SK-N-SH (cell line): ENCODE data around the gene MTUS2. TPM values are rescaled to one million over a fixed set of nuclear protein-coding genes. Genes with fewer than 3 reads are reported as not detected.

ENCODE experiments used
- CTCF ChIA-PET: fragments of 300-600, 350-600 bp; formaldehyde crosslinking; extraction: SDS; loops from one replicate; lab custom pipeline; 2021; lab: Yijun Ruan, JAX
- POLR2A ChIA-PET: fragments of 350-600 bp; sonication (Branson Sonifier 250); formaldehyde crosslinking; extraction: SDS; loops from one replicate; lab custom pipeline; 2020; ENCODE audit warnings: antibody characterized with exemption, inconsistent platforms; lab: Yijun Ruan, JAX
- DNase-seq: peaks from one replicate; pipeline ENCODE4 v3.0.0; 2012
- H2AFZ ChIP-seq: fragments of 200-600 bp; sonication (generic); 2 replicates; pipeline ENCODE4 v1.8.1; 2016; ENCODE audit warnings: antibody characterized with exemption, mild to moderate bottlenecking, low read depth
- H3F3A ChIP-seq: fragments of 200-600 bp; sonication (generic); replicated peaks from 2 replicates; pipeline ENCODE3; 2016; ENCODE audit warnings: antibody characterized with exemption, mild to moderate bottlenecking; ENCODE audit not compliant: insufficient read depth
- H3K27ac ChIP-seq, 2 experiments: fragments of 200-500 bp in 1 of 2; fragments of 200-600 bp in 1 of 2; sonication (Bioruptor generic) in 1 of 2; sonication (generic), shearing (Covaris generic) in 1 of 2; 2 replicates each; pipeline versions ENCODE4 v1.5.1 to v1.6.1; 2014 to 2016; ENCODE audit warnings: low read depth in 2 of 2, inconsistent platforms in 1 of 2, low read length in 1 of 2, mild to moderate bottlenecking in 1 of 2, mixed read lengths in 1 of 2
- H3K27me3 ChIP-seq: fragments of 200-600 bp; sonication (generic), shearing (Covaris generic); 2 replicates; pipeline ENCODE4 v1.6.1; 2016; ENCODE audit warnings: mixed run types; ENCODE audit not compliant: insufficient read depth
- H3K36me3 ChIP-seq, 2 experiments: fragments of 200-500 bp in 1 of 2; fragments of 200-600 bp in 1 of 2; sonication (Bioruptor generic) in 1 of 2; sonication (generic) in 1 of 2; replicated peaks in 1 of 2; 2 replicates each; pipeline versions ENCODE3 to v1.5.1; 2014 to 2016; ENCODE audit warnings: low read length in 1 of 2, mild to moderate bottlenecking in 1 of 2; ENCODE audit not compliant: insufficient read depth in 2 of 2, control insufficient read depth in 1 of 2
- H3K4me1 ChIP-seq, 2 experiments: fragments of 200-500 bp in 1 of 2; fragments of 200-600 bp in 1 of 2; sonication (Bioruptor generic) in 1 of 2; sonication (generic), shearing (Covaris generic) in 1 of 2; 2 replicates each; pipeline versions ENCODE4 v1.5.1 to v1.6.1; 2014 to 2016; ENCODE audit warnings: low read depth in 1 of 2, low read length in 1 of 2, mixed run types in 1 of 2; ENCODE audit not compliant: insufficient read depth in 2 of 2, control insufficient read depth in 1 of 2
- H3K4me2 ChIP-seq: fragments of 200-600 bp; sonication (generic), shearing (Covaris generic); 2 replicates; pipeline ENCODE4 v1.6.1; 2017; ENCODE audit warnings: mixed run types
- H3K4me3 ChIP-seq, 2 experiments: fragments of 200-500 bp in 1 of 2; fragments of 200-600 bp in 1 of 2; sonication (Bioruptor generic) in 1 of 2; sonication (generic), shearing (Covaris generic) in 1 of 2; 2 replicates each; pipeline versions ENCODE4 v1.5.1 to v1.8.1; 2014 to 2016; ENCODE audit warnings: low read depth in 2 of 2, inconsistent platforms in 1 of 2, low read length in 1 of 2, mild to moderate bottlenecking in 1 of 2, mixed read lengths in 1 of 2, moderate library complexity in 1 of 2
- H3K79me2 ChIP-seq: fragments of 200-600 bp; sonication (generic); 2 replicates; pipeline ENCODE4 v1.8.1; 2017; ENCODE audit warnings: mild to moderate bottlenecking; ENCODE audit not compliant: insufficient read depth
- H3K9ac ChIP-seq: fragments of 200-600 bp; sonication (generic); 2 replicates; pipeline ENCODE4 v1.6.1; 2017; ENCODE audit warnings: mixed run types
- H3K9me2 ChIP-seq: fragments of 200-600 bp; sonication (generic); 2 replicates; pipeline ENCODE4 v1.6.1; 2017; ENCODE audit warnings: mixed run types
- H3K9me3 ChIP-seq: fragments of 200-600 bp; sonication (generic); 2 replicates; pipeline ENCODE4 v1.6.1; 2017; ENCODE audit warnings: mixed run types, mild to moderate bottlenecking, moderate library complexity
- H4K20me1 ChIP-seq: fragments of 200-600 bp; sonication (generic); 2 replicates; pipeline ENCODE4 v1.6.1; 2017; ENCODE audit warnings: mild to moderate bottlenecking, mixed run types; ENCODE audit not compliant: insufficient read depth
- EP300 ChIP-seq, 2 experiments: IDR thresholded peaks; 2 replicates each; pipeline versions ENCODE4 v1.4.0 to v1.6.1; 2012; ENCODE audit warnings: borderline replicate concordance in 1 of 2, low read depth in 1 of 2, low read length in 1 of 2
- GABPA ChIP-seq: IDR thresholded peaks from 2 replicates; pipeline ENCODE4 v1.4.0; 2012; ENCODE audit warnings: low read depth, mild to moderate bottlenecking
- MAX ChIP-seq: IDR thresholded peaks from 2 replicates; pipeline ENCODE4 v1.4.0; 2012; ENCODE audit warnings: low read depth
- NRF1 ChIP-seq: IDR thresholded peaks from 2 replicates; pipeline ENCODE4 v1.6.1; 2012; ENCODE audit warnings: low read depth, mild to moderate bottlenecking, low read length
- PBX3 ChIP-seq: IDR thresholded peaks from 2 replicates; pipeline ENCODE4; 2012
- POLR2AphosphoS5 ChIP-seq: IDR thresholded peaks from 2 replicates; pipeline ENCODE4 v1.6.1; 2012; ENCODE audit warnings: low read depth, low read length
- RAD21 ChIP-seq: IDR thresholded peaks from 2 replicates; pipeline ENCODE4 v1.6.1; 2012; ENCODE audit warnings: mild to moderate bottlenecking, low read length
- RCOR1 ChIP-seq: fragments of 150-350 bp; IDR thresholded peaks from 2 replicates; pipeline ENCODE4 v1.6.1; 2017; ENCODE audit warnings: antibody characterized with exemption, low read length
- REST ChIP-seq: IDR thresholded peaks from 2 replicates; pipeline ENCODE4 v1.6.1; 2012; ENCODE audit warnings: mild to moderate bottlenecking, low read depth, low read length, moderate library complexity
- RFX5 ChIP-seq: IDR thresholded peaks from 2 replicates; pipeline ENCODE4 v1.6.1; 2012; ENCODE audit warnings: mild to moderate bottlenecking, improper control_type of control experiment, low read length
- ZBTB33 ChIP-seq: IDR thresholded peaks from 2 replicates; pipeline ENCODE4 v1.4.0; 2012; ENCODE audit warnings: low read depth, borderline replicate concordance
- WGBS: methylation state at CpG from one replicate; pipeline ENCODE4 v1.1.6; 2017; ENCODE audit warnings: low lambda C conversion rate; 5-methylcytosine and 5-hydroxymethylcytosine counted together
- polyA plus RNA-seq, 3 experiments: library from polyadenylated mRNA; depleted of rRNA; stranded (reverse); fragments of >200 nt; gene quantifications; 2 replicates each; pipeline ENCODE4 v1.2.3, GENCODE V29; 2012

MTUS2 gene
- polyA plus RNA-seq, 1 of the 3 experiments (the other 2 are of a cell fraction) = 1.7 TPM

GRCh38 chr13:29129616-29130015 is 309.5 kb downstream of the MTUS2 start (continued):
- no peak for TF ChIP-seq ZBTB33
- TF ChIP-seq EP300 (IDR thresholded peaks at IDR 0.05; ENCODE audit: borderline replicate concordance in 1 of 2, low read depth in 1 of 2, low read length in 1 of 2) = no peak
- TF ChIP-seq RCOR1 = no peak
- no peak for TF ChIP-seq POLR2AphosphoS5
- TF ChIP-seq, all 33 proteins: peak for 0

GRCh38 chr13:29131159-29131558 is 311.0 kb downstream of the MTUS2 start:
- no peaks in the 10 kb centered on the region for H3K9me3 ChIP-seq
- no peaks in the 10 kb centered on the region for H3F3A ChIP-seq
- POLR2A ChIA-PET = no interaction called here
- H4K20me1 ChIP-seq = no peaks in the 10 kb centered on the region
- H3K27me3 ChIP-seq = peaks cover 14% of the 10 kb centered on the region; the same call in 1 of the 2 replicates
- 0% methylated on average over 1 of the region's 1 CpG for WGBS
- H3K4me3 ChIP-seq = no peak overlapping the region
- no peak overlapping the region for H3K27ac ChIP-seq
- TF ChIP-seq RCOR1 = no peak
- no peak for TF ChIP-seq RAD21
- TF ChIP-seq PBX3 = no peak
- no peak for TF ChIP-seq GABPA
- TF ChIP-seq NRF1 = no peak
- TF ChIP-seq RFX5 = no peak
- TF ChIP-seq MAX = no peak
- TF ChIP-seq REST = no peak
- no peaks in the 10 kb centered on the region for H3K79me2 ChIP-seq
- DNase-seq = no peak
- no peaks in the 10 kb centered on the region for H3K4me1 ChIP-seq
- H3K9me2 ChIP-seq = no peaks in the 10 kb centered on the region
- no peak overlapping the region for H3K4me2 ChIP-seq
- no peak overlapping the region for H2AFZ ChIP-seq
- CTCF ChIA-PET = no interaction called here
- no peak overlapping the region for H3K9ac ChIP-seq
- no peaks in the 10 kb centered on the region for H3K36me3 ChIP-seq
